Measurements from ENCODE around the gene BABAM2.
"Not testable (repeated sequence)": the region's sequence is repeated elsewhere in the genome, so short reads cannot be mapped to it uniquely, and the experiment has no call there.

BABAM2 gene

DNA sequence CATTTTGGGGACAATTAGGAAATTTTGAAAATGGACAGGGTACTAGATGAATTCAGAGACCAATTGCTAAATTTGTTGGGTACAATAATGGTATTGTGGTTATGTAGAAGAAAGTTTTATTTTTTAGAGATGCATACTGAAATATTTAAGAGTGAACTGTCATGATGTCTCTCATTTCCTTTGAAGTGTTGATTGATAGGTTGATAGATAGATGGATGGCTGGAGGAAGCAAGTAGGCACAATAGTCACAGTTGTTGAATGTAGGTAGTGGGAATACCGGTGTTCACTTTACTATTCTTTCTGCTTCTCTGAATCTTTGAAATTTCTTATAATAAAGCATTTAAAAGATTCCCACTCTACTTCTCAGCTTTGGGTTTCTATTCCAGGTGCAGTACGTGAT is 350.4 kb downstream of the BABAM2 start:
- Histone ChIP-seq H3K4me1 (ENCODE audit: insufficient read depth, low read length) (no peaks in the 10 kb centered on the region), H3K27me3 (ENCODE audit: control insufficient read depth in 1 of 2, insufficient read depth in 2 of 2, low read length in 2 of 2) (no peaks in the 10 kb centered on the region), H3K9ac (ENCODE audit: low read length) (no peak overlapping the region), H3K36me3 (ENCODE audit: insufficient read depth, low read length) (no peaks in the 10 kb centered on the region), H3K27ac (ENCODE audit: low read depth, low read length) (no peak overlapping the region), H3K4me3 (ENCODE audit: low read depth in 1 of 2, low read length in 2 of 2) (no peak overlapping the region), H3K9me3 (ENCODE audit: low read length) (no peaks in the 10 kb centered on the region)

DNA sequence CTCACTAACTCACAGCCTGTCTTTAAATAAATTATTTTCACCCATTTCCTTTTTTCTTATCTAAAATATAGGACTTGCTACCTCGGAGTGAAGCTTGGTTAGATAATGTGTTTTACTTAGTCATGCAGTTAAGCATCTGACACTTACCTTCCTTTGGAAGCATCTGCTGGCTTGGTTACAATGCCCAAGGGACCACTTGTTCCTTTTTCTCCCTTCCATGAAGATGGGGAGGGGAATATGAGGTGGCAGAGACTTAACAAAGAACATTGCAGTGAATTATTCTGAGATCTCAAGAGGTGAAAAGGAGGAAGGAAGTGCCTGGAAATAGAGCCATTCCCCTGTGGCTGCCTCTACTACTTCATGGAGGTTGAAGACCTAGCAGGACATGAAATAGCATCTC is 356.8 kb downstream of the BABAM2 start:
- Histone ChIP-seq H3K27me3 (ENCODE audit: control insufficient read depth in 1 of 2, insufficient read depth in 2 of 2, low read length in 2 of 2) (no peaks in the 10 kb centered on the region), H3K4me3 (ENCODE audit: low read depth in 1 of 2, low read length in 2 of 2) (no peak overlapping the region), H3K9me3 (ENCODE audit: low read length) (no peaks in the 10 kb centered on the region), H3K36me3 (ENCODE audit: insufficient read depth, low read length) (no peaks in the 10 kb centered on the region), H3K9ac (ENCODE audit: low read length) (no peak overlapping the region), H3K27ac (ENCODE audit: low read depth, low read length) (no peak overlapping the region), H3K4me1 (ENCODE audit: insufficient read depth, low read length) (peaks cover 7% of the 10 kb centered on the region)

DNA sequence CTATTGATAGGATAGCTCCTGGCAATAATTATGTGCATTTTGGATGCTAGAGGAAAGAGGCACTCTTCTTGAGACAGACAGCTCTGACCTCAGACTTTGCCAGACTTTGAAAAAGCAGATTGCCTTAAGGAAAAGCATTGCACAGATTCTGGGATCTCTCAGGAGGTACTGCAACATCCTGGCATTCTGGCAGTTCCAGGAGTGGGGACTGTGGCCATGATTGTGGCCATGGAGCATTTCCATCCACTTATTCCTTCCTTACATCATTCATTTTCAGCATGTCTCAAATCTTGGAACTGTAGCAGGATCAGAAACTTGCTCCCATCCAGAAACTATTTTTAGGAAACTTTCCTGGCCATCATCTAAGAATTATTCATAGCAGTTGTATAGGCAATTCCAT is 357.2 kb downstream of the BABAM2 start:
- Histone ChIP-seq H3K27me3 (ENCODE audit: control insufficient read depth in 1 of 2, insufficient read depth in 2 of 2, low read length in 2 of 2) (no peaks in the 10 kb centered on the region), H3K27ac (ENCODE audit: low read depth, low read length) (no peak overlapping the region), H3K9me3 (ENCODE audit: low read length) (no peaks in the 10 kb centered on the region), H3K36me3 (ENCODE audit: insufficient read depth, low read length) (no peaks in the 10 kb centered on the region), H3K4me3 (ENCODE audit: low read depth in 1 of 2, low read length in 2 of 2) (no peak overlapping the region), H3K9ac (ENCODE audit: low read length) (no peak overlapping the region), H3K4me1 (ENCODE audit: insufficient read depth, low read length) (peaks cover 7% of the 10 kb centered on the region)

DNA sequence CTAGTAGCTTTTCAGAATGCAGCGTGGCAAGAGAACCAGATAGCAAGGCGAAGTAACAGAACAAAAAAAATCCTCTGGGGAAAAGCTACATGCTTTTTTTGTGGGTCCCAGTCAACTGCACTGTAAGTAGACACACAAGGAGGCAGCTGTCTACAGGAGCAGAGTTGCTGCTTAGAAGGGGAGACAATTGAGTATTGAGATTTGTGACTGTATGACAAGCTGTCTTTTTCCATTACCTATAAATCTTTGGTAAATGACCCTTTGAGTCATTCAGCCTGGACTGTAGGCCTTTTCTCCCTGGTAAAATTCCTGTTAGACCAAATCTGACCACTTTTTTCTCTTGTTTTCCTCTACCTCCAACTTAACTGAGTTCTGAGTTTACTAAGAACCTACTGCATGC is 358.0 kb downstream of the BABAM2 start:
- no peaks in the 10 kb centered on the region for H3K27me3 ChIP-seq (ENCODE audit: control insufficient read depth in 1 of 2, insufficient read depth in 2 of 2, low read length in 2 of 2)
- H3K27ac ChIP-seq (ENCODE audit: low read depth, low read length), result no peak overlapping the region
- H3K9me3 ChIP-seq (ENCODE audit: low read length), result no peaks in the 10 kb centered on the region

DNA sequence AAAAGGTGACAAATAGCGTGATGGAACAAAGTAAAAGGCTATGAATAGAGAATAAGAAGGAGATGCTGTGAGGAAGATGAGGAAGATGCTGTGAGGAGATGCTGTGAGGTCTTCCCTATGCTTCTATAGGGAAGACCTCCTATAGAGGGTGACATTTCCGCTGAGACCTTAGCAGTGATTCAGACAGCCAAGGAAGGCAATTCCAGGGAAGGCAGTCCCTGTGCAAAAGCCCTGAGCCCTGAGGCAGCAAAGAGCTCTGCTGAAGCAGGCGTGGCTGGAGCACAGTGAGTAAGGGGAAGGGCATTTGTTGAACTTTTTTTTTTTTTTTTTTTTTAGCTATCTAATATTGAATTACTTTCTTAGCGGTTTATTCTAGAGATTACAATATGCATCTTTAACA is 359.5 kb downstream of the BABAM2 start:
- no peak overlapping the region for H3K9ac ChIP-seq (ENCODE audit: low read length)
- H3K27me3 ChIP-seq (ENCODE audit: control insufficient read depth in 1 of 2, insufficient read depth in 2 of 2, low read length in 2 of 2), result no peaks in the 10 kb centered on the region
- no peak overlapping the region for H3K4me3 ChIP-seq (ENCODE audit: low read depth in 1 of 2, low read length in 2 of 2)
- no peaks in the 10 kb centered on the region for H3K9me3 ChIP-seq (ENCODE audit: low read length)
- no peaks in the 10 kb centered on the region for H3K36me3 ChIP-seq (ENCODE audit: insufficient read depth, low read length)
- H3K27ac ChIP-seq (ENCODE audit: low read depth, low read length), result no peak overlapping the region
- H3K4me1 ChIP-seq (ENCODE audit: insufficient read depth, low read length), result peaks cover 7% of the 10 kb centered on the region

More for the DNA sequence above, 358.0 kb downstream of the BABAM2 start:
- no peak overlapping the region for H3K9ac ChIP-seq (ENCODE audit: low read length)
- no peaks in the 10 kb centered on the region for H3K36me3 ChIP-seq (ENCODE audit: insufficient read depth, low read length)
- peaks cover 7% of the 10 kb centered on the region for H3K4me1 ChIP-seq (ENCODE audit: insufficient read depth, low read length)
- no peak overlapping the region for H3K4me3 ChIP-seq (ENCODE audit: low read depth in 1 of 2, low read length in 2 of 2)

DNA sequence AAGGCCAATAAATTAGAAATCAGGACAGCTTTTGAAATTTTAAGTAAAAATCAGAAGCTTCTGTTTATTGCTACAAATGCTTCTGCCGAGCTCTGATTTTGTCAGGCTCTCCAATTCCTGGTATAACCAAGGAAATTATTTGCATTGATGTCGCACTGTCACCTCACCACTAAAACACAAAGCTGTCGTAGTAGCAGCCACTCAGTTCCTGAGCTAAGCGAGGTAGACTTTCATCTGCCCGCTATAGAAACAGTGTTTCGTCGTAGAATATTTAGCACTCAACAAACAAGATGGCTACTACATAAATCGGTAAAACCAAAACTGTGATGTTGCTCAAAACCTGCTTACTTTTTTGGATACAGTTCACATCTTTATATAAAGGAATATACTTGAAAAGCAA is 360.8 kb downstream of the BABAM2 start:
- H3K27me3 ChIP-seq (ENCODE audit: control insufficient read depth in 1 of 2, insufficient read depth in 2 of 2, low read length in 2 of 2), result no peaks in the 10 kb centered on the region
- no peaks in the 10 kb centered on the region for H3K36me3 ChIP-seq (ENCODE audit: insufficient read depth, low read length)
- no peak overlapping the region for H3K27ac ChIP-seq (ENCODE audit: low read depth, low read length)
- H3K9ac ChIP-seq (ENCODE audit: low read length), result no peak overlapping the region
- no peaks in the 10 kb centered on the region for H3K9me3 ChIP-seq (ENCODE audit: low read length)
- H3K4me3 ChIP-seq (ENCODE audit: low read depth in 1 of 2, low read length in 2 of 2), result no peak overlapping the region
- H3K4me1 ChIP-seq (ENCODE audit: insufficient read depth, low read length), result peaks cover 7% of the 10 kb centered on the region

DNA sequence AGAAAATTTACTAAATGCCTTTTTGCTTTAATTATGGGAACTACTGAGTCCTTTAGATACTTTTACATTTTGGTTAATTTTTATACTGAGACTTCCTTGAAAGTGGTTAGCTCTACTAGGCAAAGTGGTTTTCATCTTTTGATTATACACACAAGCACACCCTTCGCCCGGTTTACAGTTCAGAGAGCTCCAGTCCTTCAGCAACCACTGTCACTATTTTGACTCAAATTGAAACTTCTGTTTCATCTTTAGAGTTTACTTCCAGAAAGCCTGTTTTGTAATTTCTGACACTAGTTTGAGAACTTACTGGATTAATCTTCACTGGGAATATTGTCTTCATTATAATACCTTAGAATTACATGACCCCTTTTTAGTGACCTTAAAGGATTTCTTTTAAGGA is 361.8 kb downstream of the BABAM2 start:
- no peak overlapping the region for H3K9ac ChIP-seq (ENCODE audit: low read length)

DNA sequence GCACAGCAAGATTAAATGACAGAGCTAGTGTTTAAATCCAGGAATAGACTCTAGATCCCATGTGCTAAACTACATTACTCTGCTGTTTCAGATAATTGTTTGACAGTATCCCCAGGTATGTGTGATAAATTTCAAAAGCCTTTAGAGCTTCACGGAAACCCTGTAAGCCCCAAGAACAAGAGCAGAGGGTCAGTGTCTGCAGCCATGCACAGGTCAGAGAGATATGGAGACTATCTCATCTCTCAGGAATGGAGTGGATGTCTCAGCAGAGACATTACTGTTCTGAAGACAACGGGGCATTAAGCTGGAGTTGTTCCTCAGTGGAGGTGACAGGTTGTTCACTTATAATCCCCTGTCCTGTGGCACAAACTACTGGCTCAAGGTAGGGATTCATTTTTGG is 363.0 kb downstream of the BABAM2 start:
- no peaks in the 10 kb centered on the region for H3K36me3 ChIP-seq (ENCODE audit: insufficient read depth, low read length)
- H3K4me1 ChIP-seq (ENCODE audit: insufficient read depth, low read length), result no peaks in the 10 kb centered on the region
- H3K27me3 ChIP-seq (ENCODE audit: control insufficient read depth in 1 of 2, insufficient read depth in 2 of 2, low read length in 2 of 2), result no peaks in the 10 kb centered on the region
- no peak overlapping the region for H3K4me3 ChIP-seq (ENCODE audit: low read depth in 1 of 2, low read length in 2 of 2)
- H3K9me3 ChIP-seq (ENCODE audit: low read length), result no peaks in the 10 kb centered on the region
- no peak overlapping the region for H3K27ac ChIP-seq (ENCODE audit: low read depth, low read length)
- no peak overlapping the region for H3K9ac ChIP-seq (ENCODE audit: low read length)

More for the DNA sequence above, 361.8 kb downstream of the BABAM2 start:
- no peaks in the 10 kb centered on the region for H3K27me3 ChIP-seq (ENCODE audit: control insufficient read depth in 1 of 2, insufficient read depth in 2 of 2, low read length in 2 of 2)
- no peaks in the 10 kb centered on the region for H3K9me3 ChIP-seq (ENCODE audit: low read length)
- H3K36me3 ChIP-seq (ENCODE audit: insufficient read depth, low read length), result no peaks in the 10 kb centered on the region
- no peak overlapping the region for H3K4me3 ChIP-seq (ENCODE audit: low read depth in 1 of 2, low read length in 2 of 2)
- peaks cover 6% of the 10 kb centered on the region for H3K4me1 ChIP-seq (ENCODE audit: insufficient read depth, low read length)
- H3K27ac ChIP-seq (ENCODE audit: low read depth, low read length), result no peak overlapping the region

DNA sequence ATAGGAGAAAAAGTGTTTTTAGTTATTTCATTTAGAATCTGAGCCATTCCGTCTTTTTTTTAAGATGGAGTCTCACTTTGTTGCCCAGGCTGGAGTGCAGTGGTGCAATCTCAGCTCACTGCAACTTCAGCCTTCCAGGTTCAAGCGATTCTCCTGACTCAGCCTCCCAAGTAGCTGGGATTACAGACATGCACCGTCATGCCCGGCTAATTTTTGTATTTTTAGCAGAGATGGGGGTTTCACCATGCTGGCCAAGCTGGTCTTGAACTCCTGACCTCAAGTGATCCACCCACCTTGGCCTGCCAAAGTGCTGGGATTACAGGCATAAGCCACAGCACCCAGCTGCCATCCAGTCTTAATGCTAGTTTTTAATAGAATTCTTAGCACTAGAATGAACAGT is 364.7 kb downstream of the BABAM2 start:
- not testable (repeated sequence) for H3K27me3 ChIP-seq (ENCODE audit: control insufficient read depth in 1 of 2, insufficient read depth in 2 of 2, low read length in 2 of 2); H3K27ac ChIP-seq (ENCODE audit: low read depth, low read length); H3K4me3 ChIP-seq (ENCODE audit: low read depth in 1 of 2, low read length in 2 of 2); H3K9me3 ChIP-seq (ENCODE audit: low read length); H3K36me3 ChIP-seq (ENCODE audit: insufficient read depth, low read length); H3K9ac ChIP-seq (ENCODE audit: low read length); H3K4me1 ChIP-seq (ENCODE audit: insufficient read depth, low read length)

DNA sequence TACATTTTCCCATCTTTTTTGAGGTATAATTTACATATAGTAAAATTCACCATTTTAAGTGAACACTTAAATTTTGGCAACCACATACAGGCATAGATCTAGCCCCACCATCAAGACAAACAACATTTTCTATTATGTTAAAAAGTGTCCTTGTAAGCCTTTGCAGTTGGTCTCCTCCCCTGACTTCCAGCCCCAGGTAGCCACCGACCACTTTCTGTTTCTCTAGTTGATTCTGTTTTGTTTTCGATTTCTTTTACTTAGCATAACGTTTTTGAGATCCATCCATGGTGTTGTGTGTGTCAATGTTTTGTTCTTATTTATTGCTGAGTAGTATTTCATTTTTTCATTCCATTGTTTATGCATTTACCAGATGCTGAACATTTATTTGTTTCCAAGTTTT is 366.7 kb downstream of the BABAM2 start:
- no peaks in the 10 kb centered on the region for H3K9me3 ChIP-seq (ENCODE audit: low read length)
- H3K9ac ChIP-seq (ENCODE audit: low read length), result no peak overlapping the region
- H3K36me3 ChIP-seq (ENCODE audit: insufficient read depth, low read length), result no peaks in the 10 kb centered on the region
- H3K27ac ChIP-seq (ENCODE audit: low read depth, low read length), result no peak overlapping the region
- H3K27me3 ChIP-seq (ENCODE audit: control insufficient read depth in 1 of 2, insufficient read depth in 2 of 2, low read length in 2 of 2), result no peaks in the 10 kb centered on the region
- H3K4me3 ChIP-seq (ENCODE audit: low read depth in 1 of 2, low read length in 2 of 2), result no peak overlapping the region
- no peaks in the 10 kb centered on the region for H3K4me1 ChIP-seq (ENCODE audit: insufficient read depth, low read length)

DNA sequence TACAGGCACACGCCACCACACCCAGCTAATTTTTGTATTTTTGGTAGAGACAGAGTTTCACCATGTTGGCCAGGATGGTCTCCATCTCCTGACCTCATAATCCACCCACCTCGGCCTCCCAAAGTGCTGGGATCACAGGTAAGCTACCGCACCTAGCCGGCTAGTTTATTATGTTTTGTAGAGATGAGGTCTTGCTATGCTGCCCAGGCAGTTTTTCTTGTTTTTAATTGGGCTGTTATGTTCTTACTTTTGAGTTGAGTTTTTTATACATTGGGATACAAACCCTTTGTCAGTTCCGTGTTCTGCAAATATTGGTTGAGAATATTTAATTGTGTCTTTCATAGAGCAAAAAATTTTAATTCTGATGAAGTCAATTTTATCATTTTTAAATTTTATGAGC is 368.7 kb downstream of the BABAM2 start:
- not testable (repeated sequence) for H3K9ac ChIP-seq (ENCODE audit: low read length); H3K27ac ChIP-seq (ENCODE audit: low read depth, low read length); H3K4me3 ChIP-seq (ENCODE audit: low read depth in 1 of 2, low read length in 2 of 2); H3K27me3 ChIP-seq (ENCODE audit: control insufficient read depth in 1 of 2, insufficient read depth in 2 of 2, low read length in 2 of 2); H3K36me3 ChIP-seq (ENCODE audit: insufficient read depth, low read length); H3K4me1 ChIP-seq (ENCODE audit: insufficient read depth, low read length); H3K9me3 ChIP-seq (ENCODE audit: low read length)

DNA sequence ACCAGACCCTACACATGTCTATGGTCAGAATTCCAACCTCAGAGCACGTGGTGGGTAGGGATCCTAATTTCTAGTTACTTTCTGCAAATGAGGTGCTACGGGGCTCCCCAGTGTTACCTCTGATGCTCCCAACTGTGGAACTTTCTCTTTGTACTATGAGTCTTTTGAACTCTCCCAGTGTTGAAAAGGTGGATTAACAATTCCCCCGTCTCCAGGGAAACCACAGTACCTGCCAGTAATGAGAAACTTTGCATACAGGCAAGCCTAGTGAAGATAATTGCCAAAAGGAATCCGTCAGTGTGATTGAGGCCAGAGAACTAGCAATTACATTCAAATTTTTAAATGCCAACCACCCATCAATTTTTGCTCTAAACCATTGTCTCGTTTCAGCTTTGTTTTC is 373.2 kb downstream of the BABAM2 start:
- no peak overlapping the region for H3K27ac ChIP-seq (ENCODE audit: low read depth, low read length)
- H3K9me3 ChIP-seq (ENCODE audit: low read length), result no peaks in the 10 kb centered on the region
- H3K9ac ChIP-seq (ENCODE audit: low read length), result no peak overlapping the region
- H3K27me3 ChIP-seq (ENCODE audit: control insufficient read depth in 1 of 2, insufficient read depth in 2 of 2, low read length in 2 of 2), result no peaks in the 10 kb centered on the region
- H3K4me3 ChIP-seq (ENCODE audit: low read depth in 1 of 2, low read length in 2 of 2), result no peak overlapping the region
- no peaks in the 10 kb centered on the region for H3K36me3 ChIP-seq (ENCODE audit: insufficient read depth, low read length)
- H3K4me1 ChIP-seq (ENCODE audit: insufficient read depth, low read length), result peaks cover under 1% of the 10 kb centered on the region

Measured in muscle layer of colon (tissue), 2 donors.